ENCODE data around the gene CLEC2L.

The CLEC2L gene

GRCh38 chr7:139495580-139496125 lies 27.8 kb upstream of the CLEC2L start:
- TF ChIP-seq CTCF (IDR thresholded peaks at IDR 0.05; ENCODE audit: low read depth, low read length, missing control alignments), result no peak
- no peak overlapping the region for H3K4me3 ChIP-seq (replicated peaks; ENCODE audit: low read depth, low read length)
- no peak for DNase-seq (ENCODE audit: extremely low read depth, low read depth)

GRCh38 chr7:139496528-139496927 lies 27.0 kb upstream of the CLEC2L start:
- no peak overlapping the region for H3K4me3 ChIP-seq (replicated peaks; ENCODE audit: low read depth, low read length)
- DNase-seq (ENCODE audit: extremely low read depth, low read depth), result no peak
- no peak for TF ChIP-seq CTCF (IDR thresholded peaks at IDR 0.05; ENCODE audit: low read depth, low read length, missing control alignments)

GRCh38 chr7:139500770-139501138 lies 22.7 kb upstream of the CLEC2L start:
- H3K4me3 ChIP-seq (replicated peaks; ENCODE audit: low read depth, low read length), result no peak overlapping the region
- DNase-seq (ENCODE audit: extremely low read depth, low read depth), result no peak
- TF ChIP-seq CTCF (IDR thresholded peaks at IDR 0.05; ENCODE audit: low read depth, low read length, missing control alignments), result no peak

- DNase-seq (ENCODE audit: extremely low read depth, low read depth), result no peak
- no peak for TF ChIP-seq CTCF (IDR thresholded peaks at IDR 0.05; ENCODE audit: low read depth, low read length, missing control alignments)
- no peak overlapping the region for H3K4me3 ChIP-seq (replicated peaks; ENCODE audit: low read depth, low read length)
Observed at GRCh38 chr7:139502226-139502625, 21.3 kb upstream of the CLEC2L start.

- no peak for DNase-seq (ENCODE audit: extremely low read depth, low read depth)
- no peak overlapping the region for H3K4me3 ChIP-seq (replicated peaks; ENCODE audit: low read depth, low read length)
- TF ChIP-seq CTCF (IDR thresholded peaks at IDR 0.05; ENCODE audit: low read depth, low read length, missing control alignments), result peak; percentile 37
Observed at GRCh38 chr7:139505563-139505962, 17.9 kb upstream of the CLEC2L start.

GRCh38 chr7:139509535-139509934 lies 13.9 kb upstream of the CLEC2L start:
- H3K4me3 ChIP-seq (replicated peaks; ENCODE audit: low read depth, low read length), result no peak overlapping the region
- TF ChIP-seq CTCF (IDR thresholded peaks at IDR 0.05; ENCODE audit: low read depth, low read length, missing control alignments), result no peak
- DNase-seq (ENCODE audit: extremely low read depth, low read depth), result no peak

GRCh38 chr7:139511315-139511714 lies 12.2 kb upstream of the CLEC2L start:
- no peak for DNase-seq (ENCODE audit: extremely low read depth, low read depth)
- no peak for TF ChIP-seq CTCF (IDR thresholded peaks at IDR 0.05; ENCODE audit: low read depth, low read length, missing control alignments)
- H3K4me3 ChIP-seq (replicated peaks; ENCODE audit: low read depth, low read length), result no peak overlapping the region

All from HFF-Myc (cell line).